ENCODE results near the gene TMEM181.

GRCh38 chr6:158554611-158555361 lies 5.1 kb upstream of the TMEM181 start:
- TF ChIP-seq CTCF (IDR thresholded peaks at IDR 0.05) = no peak
- TF ChIP-seq, protein P1, sequence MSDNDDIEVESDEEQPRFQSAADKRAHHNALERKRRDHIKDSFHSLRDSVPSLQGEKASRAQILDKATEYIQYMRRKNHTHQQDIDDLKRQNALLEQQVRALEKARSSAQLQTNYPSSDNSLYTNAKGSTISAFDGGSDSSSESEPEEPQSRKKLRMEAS (IDR thresholded peaks at IDR 0.05) = no peak
- no peak for TF ChIP-seq MYC (IDR thresholded peaks at IDR 0.05; ENCODE audit: borderline replicate concordance, low read length)
- TF ChIP-seq HDAC2 (IDR thresholded peaks at IDR 0.05) = no peak
- no peak for TF ChIP-seq GATA3 (IDR thresholded peaks at IDR 0.05; ENCODE audit: borderline replicate concordance)
